Anterior cingulate cortex (tissue), 58 donors: ENCODE measurements around the gene KLHL25.
"Not testable (repeated sequence)": the region's sequence is repeated elsewhere in the genome, so short reads cannot be mapped to it uniquely, and the experiment has no call there.

Source experiments
- DNase-seq, 58 donors: peaks; one replicate each; lab custom pipeline; 2025; lab: John Stamatoyannopoulos, UW

KLHL25 gene

GRCh38 chr15:85804481-85805170, 9.9 kb upstream of the KLHL25 start:
- no peak for DNase-seq

- not testable (repeated sequence) for DNase-seq
These were observed 7.9 kb upstream of the KLHL25 start for GRCh38 chr15:85802617-85803016.

GRCh38 chr15:85800478-85801123, 5.9 kb upstream of the KLHL25 start:
- peak in 1 of 58 donors; percentile 14 for DNase-seq

GRCh38 chr15:85796371-85796770, 1.6 kb upstream of the KLHL25 start:
- DNase-seq = not testable (repeated sequence)

- DNase-seq = no peak
These were observed 896 bp upstream of the KLHL25 start for GRCh38 chr15:85795337-85796305.

- DNase-seq = peak in 8 of 58 donors; percentile 20 to 46 (median 30)
These were observed 806 bp downstream of the KLHL25 start for GRCh38 chr15:85793641-85794597.

- DNase-seq = peak in 1 of 58 donors; percentile 10
These were observed 1.7 kb downstream of the KLHL25 start for GRCh38 chr15:85792912-85793590.

GRCh38 chr15:85792102-85792731, 2.5 kb downstream of the KLHL25 start:
- DNase-seq = no peak

- no peak for DNase-seq
These were observed 5.2 kb downstream of the KLHL25 start for GRCh38 chr15:85789496-85789875.

- no peak for DNase-seq
These were observed 5.8 kb downstream of the KLHL25 start for GRCh38 chr15:85788771-85789495.

GRCh38 chr15:85786781-85787114, 8.0 kb downstream of the KLHL25 start:
- no peak for DNase-seq

GRCh38 chr15:85785887-85786780, 8.6 kb downstream of the KLHL25 start:
- DNase-seq = peak in 2 of 58 donors; percentile 27 to 49

GRCh38 chr15:85782064-85782463, 12.7 kb downstream of the KLHL25 start:
- peak in 1 of 58 donors; percentile 37 for DNase-seq

GRCh38 chr15:85781099-85781498, 13.6 kb downstream of the KLHL25 start:
- no peak for DNase-seq

- DNase-seq = no peak
These were observed 14.3 kb downstream of the KLHL25 start for GRCh38 chr15:85780225-85780985.

GRCh38 chr15:85779249-85779648, 15.5 kb downstream of the KLHL25 start:
- no peak for DNase-seq
